HG02870 (cell line): ENCODE results near the gene TCF7L1.

Source experiments
- ATAC-seq: cut with Tn5 transposase; IDR thresholded peaks from one replicate; pipeline ENCODE4 v1.9.1; 2021; ENCODE audit warnings: mild to moderate bottlenecking, moderate library complexity; ENCODE audit not compliant: unreplicated experiment

Gene TCF7L1

DNA sequence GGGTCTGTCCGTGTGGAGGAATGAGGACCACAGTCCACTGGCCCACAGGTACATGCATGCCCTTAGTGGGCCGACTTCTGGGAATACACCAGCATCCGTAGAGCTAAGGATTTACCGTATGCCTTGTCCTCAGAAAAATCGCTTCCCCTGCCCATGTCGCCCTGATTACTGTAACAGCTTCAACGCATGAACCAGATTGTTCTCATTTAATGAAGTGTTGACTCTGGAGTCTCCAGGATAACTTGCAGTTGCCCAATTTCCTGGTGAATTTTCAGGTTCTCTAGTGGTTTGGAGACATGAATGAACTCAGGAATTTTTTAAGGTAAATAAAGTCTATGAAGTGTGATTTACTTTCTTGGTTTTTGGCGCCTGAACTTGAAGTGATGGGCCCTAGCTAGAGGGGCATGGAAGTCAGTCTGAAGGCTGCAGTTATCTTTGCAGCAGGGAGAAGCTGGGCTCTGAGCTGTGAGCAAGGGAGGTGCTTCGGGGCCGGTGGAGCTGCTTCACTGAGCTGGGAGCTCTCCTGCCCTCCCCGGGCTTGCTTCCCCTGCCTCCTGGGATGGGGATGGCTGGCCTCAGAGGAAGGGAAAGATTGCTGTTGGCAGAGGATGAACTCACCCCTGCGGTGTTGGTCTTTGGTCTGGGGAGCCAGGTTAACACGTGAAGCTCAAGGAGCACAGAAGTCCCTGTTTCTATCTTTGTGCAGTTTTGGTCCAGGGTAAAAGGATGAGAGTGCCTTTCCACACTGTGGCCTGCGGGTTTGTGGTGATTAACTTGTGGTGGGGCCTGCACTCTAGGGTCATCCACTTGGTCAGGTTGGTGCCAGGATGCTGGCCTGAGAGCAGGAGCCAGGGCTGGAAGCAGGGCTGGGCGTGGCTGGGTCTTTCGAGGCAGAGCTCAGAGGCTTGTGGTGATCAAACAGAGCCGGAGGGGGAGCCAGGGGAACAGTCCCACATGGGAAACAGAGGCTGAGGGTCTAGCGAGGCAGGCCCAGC, 28.1 kb downstream of the TCF7L1 start:
- no peak for ATAC-seq

DNA sequence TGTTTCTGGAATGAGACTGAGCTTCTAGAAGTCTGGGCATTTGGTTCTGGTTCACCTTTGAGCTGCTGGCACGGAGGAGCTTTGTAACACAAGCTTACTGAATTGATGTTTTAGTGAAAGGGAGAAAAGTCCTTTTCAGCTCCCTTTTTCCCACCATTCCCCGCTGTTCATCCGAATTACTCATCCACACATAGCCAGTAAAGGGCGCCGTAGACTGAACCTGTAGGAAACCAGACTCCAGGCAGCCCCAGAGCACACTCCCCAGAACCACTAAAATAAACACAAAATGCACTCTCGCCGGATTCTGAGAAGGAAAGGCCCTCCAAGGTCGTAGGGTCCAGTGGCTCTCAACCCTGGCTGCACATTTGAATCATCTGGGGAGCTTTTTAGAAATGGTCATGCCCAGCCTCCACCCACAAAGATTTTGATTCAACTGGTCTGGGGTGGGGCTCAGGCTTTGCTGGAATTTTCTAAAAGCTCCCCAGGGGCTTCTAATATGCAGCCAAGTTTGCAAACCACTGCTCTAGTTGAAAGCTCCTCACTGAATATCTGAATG, 29.6 kb downstream of the TCF7L1 start:
- no peak for ATAC-seq

- no peak for ATAC-seq
These were observed 30.5 kb downstream of the TCF7L1 start for GRCh38 chr2:85163675-85164074.

- no peak for ATAC-seq
These were observed 31.0 kb downstream of the TCF7L1 start for GRCh38 chr2:85164145-85164569.

DNA sequence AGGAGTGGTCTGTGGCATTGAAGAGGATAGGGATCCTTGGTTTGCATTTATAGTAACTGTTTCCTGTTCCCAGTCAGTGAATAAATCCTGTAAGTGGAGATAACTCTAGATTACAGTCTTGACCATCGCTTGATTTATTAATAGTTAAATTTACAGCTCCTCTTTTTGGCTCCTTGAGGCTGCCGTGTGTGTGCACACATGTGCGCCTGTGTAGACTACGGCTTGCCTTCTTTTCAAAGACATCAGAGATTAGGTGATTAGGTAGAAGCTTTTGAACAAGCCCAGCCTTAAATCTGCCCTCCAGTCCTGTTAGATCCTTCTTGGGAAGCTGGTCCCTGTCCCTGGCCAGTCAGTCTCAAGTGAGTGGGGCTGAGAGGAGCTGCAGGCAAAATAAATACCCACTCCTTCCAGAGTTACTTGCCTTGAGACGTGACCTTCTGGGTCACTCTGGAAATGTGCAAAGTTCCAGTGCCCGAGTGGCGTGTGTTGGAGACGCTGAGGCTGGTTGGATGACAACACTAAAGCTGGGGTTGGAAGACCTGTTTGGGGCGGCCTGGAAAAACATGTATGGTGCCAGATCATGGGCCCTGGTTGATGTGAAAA, 32.0 kb downstream of the TCF7L1 start:
- ATAC-seq: no peak

- no peak for ATAC-seq
These were observed 32.8 kb downstream of the TCF7L1 start for GRCh38 chr2:85166021-85166420.

- ATAC-seq: no peak
These were observed 34.3 kb downstream of the TCF7L1 start for GRCh38 chr2:85167479-85167878.

DNA sequence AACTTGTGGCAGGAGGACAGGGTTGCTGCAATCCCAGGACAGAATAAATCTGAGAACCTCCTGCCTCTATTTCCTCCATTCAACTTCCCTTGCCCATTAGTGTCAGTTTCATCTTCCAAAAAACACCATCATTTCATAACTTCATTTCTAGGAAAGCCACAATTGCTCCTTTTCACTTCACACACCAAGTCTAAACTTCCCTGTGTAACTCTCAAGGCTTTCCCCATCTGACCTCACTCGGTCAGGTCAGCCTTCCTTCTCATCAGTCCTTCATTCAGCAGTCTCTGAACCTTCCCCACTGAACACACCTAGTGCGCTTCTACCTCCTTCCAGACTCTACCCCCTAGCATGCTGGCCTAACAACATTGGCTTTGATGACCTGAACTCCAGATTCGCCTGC, 35.8 kb downstream of the TCF7L1 start:
- ATAC-seq: no peak

DNA sequence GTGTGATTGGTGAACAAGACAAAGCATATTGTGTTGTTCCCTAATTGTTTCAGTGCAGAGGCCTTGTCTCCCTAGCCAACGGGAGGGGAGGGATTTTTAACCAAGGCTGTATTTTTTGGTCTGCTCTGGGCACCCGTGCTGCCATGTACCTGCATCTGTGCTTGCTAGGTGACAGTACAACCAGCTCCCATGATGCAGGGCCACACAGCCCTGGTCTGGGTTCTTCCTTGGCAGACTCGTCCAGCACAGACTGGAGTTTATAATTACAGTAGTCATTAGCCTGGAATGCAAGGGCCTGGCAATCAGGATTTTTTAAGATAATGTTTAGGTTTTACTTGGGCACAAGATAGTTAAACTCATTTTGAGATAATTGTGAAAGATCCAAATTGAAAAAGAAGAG, 36.4 kb downstream of the TCF7L1 start:
- no peak for ATAC-seq

- ATAC-seq: no peak
These were observed 37.8 kb downstream of the TCF7L1 start for GRCh38 chr2:85170938-85171475.

GRCh38 chr2:85171916-85172315, 38.7 kb downstream of the TCF7L1 start:
- ATAC-seq: no peak

DNA sequence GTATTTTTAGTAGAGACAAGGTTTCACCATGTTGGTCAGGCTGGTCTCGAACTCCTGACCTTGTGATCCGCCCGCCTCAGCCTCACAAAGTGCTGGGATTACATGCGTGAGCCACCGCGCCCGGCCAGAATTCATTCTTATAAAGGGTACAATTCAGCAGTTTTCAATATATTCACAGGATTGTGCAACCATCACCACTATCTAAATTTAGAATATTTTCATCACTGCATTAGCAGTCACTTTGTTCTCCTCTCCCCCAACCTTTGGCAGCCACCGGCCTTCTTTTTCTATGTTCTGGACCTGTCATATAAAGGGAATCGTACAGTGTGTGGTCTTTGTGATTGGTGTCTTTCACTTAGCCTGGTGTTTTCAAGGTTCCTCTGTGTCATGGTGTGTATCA, 40.7 kb downstream of the TCF7L1 start:
- no peak for ATAC-seq

DNA sequence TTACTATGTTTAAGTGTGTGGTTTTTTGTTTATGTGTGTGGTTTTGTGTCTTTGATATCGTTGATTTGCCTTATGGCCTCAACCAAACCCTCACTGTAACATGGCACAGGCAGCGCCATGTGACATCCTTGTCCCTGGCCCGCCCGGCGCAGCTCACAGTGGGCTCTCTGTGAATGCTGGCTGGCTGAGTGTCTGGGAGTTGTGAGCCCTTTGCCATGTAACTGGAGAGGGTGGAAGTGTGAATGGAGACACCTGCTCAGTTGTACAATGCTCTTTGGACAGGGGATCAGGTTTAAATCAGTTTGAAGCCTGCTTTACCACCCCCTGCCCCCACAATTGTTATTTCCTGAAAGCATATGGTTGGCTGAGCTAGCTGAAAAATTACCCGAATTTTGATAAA, 41.8 kb downstream of the TCF7L1 start:
- ATAC-seq: no peak

DNA sequence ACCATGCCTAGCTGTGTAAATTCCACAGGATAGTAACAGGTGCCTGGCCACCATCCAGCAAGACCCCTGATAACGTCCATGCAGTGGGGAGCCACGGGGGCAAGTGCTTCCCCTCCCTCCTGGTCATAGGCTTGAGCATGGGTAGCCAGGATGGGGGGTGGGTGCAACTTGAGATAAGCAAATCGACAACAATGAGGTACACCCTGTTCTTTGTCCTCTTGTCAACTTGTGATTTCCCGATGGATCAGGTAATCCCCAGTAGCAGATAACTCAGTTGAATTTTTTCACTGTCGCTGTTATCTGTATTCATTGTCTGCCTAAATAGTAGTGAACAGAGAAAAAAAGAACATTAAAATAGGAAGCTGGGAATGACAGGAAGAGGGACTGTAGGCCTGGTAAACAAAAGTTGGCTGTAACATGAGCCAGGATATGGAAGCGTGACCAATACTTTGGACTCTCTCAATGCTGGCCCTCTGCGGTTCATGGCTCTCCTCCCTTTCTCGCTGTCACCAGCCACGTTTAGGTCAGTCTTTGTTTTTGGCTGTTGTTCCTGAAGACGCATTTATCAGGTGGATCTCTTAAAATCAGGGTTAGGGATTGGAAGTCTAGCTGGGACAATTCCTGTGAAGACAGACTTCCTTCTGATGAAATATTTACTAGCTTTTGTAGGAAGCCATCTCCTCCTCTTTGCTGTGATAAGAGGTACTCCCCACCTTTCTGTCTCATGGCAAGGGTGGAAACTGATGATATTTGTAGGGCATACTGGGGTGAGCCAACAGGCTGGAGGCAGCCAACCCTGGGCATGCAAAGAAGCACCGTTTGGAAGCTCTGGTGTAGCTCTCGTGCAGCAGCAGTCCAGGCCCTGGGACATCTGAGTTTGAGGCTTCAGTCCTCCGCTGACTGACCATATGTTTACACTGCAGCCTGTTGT, 42.4 kb downstream of the TCF7L1 start:
- no peak for ATAC-seq

DNA sequence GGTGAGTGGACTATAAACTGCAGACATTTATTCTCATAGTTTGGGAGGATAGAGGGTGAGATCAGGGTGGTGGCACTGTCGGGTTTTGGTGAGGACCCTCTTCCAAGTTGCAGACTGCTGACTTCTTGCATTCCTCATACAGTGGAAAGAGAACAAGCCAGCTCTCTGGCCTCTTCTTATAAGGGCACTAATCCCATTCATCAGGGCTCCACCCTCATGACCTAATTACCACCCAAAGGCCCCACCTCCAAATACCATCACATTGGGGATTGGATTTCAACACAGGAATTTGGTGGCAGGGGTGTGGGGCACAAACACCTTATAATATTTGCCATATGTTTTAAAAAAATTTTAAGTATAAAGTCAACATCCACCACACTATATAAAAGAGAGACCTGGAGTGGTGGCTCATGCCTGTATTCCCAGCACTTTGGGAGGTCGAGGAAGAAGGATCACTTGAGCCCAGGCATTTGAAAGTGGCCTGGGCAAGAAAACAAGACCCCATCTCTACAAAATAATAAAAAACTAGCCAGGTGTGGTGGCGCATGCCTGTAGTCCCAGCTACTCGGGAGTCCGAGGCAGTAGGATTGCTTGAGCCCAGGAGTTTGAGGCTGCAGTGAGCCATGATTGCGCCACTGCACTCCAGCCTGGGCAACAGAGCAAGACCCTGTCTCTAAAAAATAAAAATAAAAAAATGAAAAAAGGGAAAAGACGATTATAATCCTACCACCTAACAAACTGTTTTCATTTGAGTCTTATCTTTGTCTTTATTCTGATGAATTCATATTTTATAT, 44.0 kb downstream of the TCF7L1 start:
- ATAC-seq: no peak

- ATAC-seq: no peak
These were observed 45.0 kb downstream of the TCF7L1 start for GRCh38 chr2:85178154-85178553.

- no peak for ATAC-seq
These were observed 45.8 kb downstream of the TCF7L1 start for GRCh38 chr2:85178980-85179411.

DNA sequence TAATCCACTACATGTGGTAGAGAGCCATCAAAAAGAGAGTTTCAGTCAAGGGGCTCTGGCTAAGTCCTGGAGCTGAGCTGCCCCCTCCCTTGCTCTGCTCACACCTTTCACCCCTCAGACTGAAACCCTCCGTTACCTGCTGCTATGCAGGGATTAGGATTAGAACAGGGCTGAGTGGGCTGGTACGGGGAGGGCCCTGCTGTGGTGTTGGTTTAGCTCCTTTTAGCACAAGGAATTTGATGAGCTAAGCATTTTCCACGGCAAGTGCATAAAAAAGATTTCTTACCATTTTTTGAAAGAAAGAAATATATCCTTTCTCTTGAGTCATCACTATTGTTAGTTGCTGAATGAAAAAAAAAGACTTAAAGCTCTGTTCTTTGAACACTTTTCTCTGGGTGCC, 46.3 kb downstream of the TCF7L1 start:
- no peak for ATAC-seq

DNA sequence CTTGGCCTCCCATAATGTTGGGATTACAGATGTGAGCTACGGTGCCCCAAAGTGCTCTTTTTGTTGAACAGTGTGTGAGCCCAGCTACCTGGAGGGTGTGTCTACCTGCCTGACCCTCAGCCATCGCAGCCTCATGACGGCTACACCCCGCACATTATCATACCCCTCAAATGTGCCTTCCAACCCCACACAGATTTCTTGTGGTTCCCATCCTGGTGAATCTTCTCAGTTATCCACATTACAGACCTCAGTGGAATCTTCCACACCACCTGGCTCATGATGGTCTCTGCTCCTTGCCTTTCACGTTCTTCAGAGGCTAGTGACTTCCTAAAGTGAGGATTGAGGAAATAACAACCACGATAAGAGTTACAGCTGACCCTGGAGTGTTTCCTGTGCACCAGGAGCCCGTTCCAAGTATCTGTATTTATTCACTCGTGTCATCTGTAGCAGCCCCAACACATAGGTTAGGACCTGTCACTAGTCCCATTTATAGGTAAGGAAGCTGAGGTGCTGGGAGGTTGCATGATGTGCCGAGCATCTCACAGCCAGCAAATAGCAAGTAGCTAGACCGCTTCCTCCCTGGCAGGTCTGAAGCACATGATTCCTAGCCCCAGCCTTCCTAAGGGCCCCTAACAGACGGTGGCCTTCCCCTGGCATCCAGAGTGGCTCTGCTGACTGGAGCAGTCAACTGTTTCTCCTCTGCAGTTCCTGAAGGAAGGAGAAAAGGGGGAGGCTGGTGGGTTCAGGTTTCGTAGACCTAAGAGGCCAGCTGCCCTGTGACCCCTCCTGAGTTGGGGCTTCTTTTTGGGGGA, 47.3 kb downstream of the TCF7L1 start:
- ATAC-seq: no peak
